B cell (primary cell): ENCODE measurements around the gene VCPKMT. TPM values are rescaled to one million over a fixed set of nuclear protein-coding genes. Genes with fewer than 3 reads are reported as not detected.

ENCODE experiments used
- ATAC-seq: fragments of 200-7000 bp; cut with Tn5 transposase; one replicate; pipeline ENCODE4 v1.10.0; 2021; ENCODE audit warnings: low read depth, mild to moderate bottlenecking, moderate number of reproducible peaks, moderate library complexity
- CTCF ChIA-PET: fragments of 350-600 bp; sonication (Branson Sonifier 250); formaldehyde crosslinking; loops from one replicate; lab custom pipeline; 2021; ENCODE audit warnings: antibody characterized with exemption, inconsistent platforms; lab: Charles Lee
- POLR2A ChIA-PET: fragments of 350-600 bp; sonication (Branson Sonifier 250); formaldehyde crosslinking; loops from one replicate; lab custom pipeline; 2021; ENCODE audit warnings: antibody characterized with exemption; lab: Charles Lee
- DNase-seq: peaks from one replicate; pipeline ENCODE4 v3.0.0; 2013
- H2AFZ ChIP-seq: 2 replicates; pipeline ENCODE4 v1.6.1; 2012; ENCODE audit warnings: mild to moderate bottlenecking, low read depth, low read length; ENCODE audit not compliant: insufficient read depth, poor library complexity, severe bottlenecking
- H3K27ac ChIP-seq, 2 donors: 1 replicate in 1 of 2; 2 replicates in 1 of 2; pipeline ENCODE4 v1.5.1; 2012 to 2013; ENCODE audit warnings: low read length in 2 of 2, mild to moderate bottlenecking in 2 of 2, moderate library complexity in 1 of 2
- H3K27me3 ChIP-seq, 4 experiments: fragments of 200-600 bp in 1 of 4; sonication (generic) in 1 of 4; replicated peaks in 1 of 4; 1 replicate in 2 of 4; 2 replicates in 2 of 4; pipeline versions ENCODE4 v1.6.1 to v1.7.0; 2013 to 2016; ENCODE audit warnings: low read length in 3 of 4, mild to moderate bottlenecking in 2 of 4, mixed read lengths in 1 of 4, moderate library complexity in 1 of 4; ENCODE audit not compliant: insufficient read depth in 4 of 4, control insufficient read depth in 3 of 4; ENCODE audit errors: control extremely low read depth in 1 of 4
- H3K36me3 ChIP-seq, 2 experiments: replicated peaks in 1 of 2; 1 replicate in 1 of 2; 2 replicates in 1 of 2; pipeline versions ENCODE4 v1.6.1 to v1.7.1; 2013; ENCODE audit warnings: low read length in 1 of 2; ENCODE audit not compliant: insufficient read depth in 2 of 2, control insufficient read depth in 1 of 2; ENCODE audit errors: control extremely low read depth in 1 of 2, extremely low read depth in 1 of 2
- H3K4me1 ChIP-seq, 2 donors: fragments of 200-600 bp in 1 of 2; sonication (generic) in 1 of 2; 1 replicate in 1 of 2; 2 replicates in 1 of 2; pipeline versions ENCODE4 v1.5.1 to v1.6.1; 2013 to 2017; ENCODE audit warnings: low read length in 2 of 2; ENCODE audit not compliant: control insufficient read depth in 2 of 2, insufficient read depth in 2 of 2
- H3K4me2 ChIP-seq: replicated peaks from 2 replicates; pipeline ENCODE3; 2012; ENCODE audit warnings: mild to moderate bottlenecking, low read depth, low read length; ENCODE audit not compliant: poor library complexity, severe bottlenecking
- H3K4me3 ChIP-seq, 5 experiments: fragments of 200-600 bp in 1 of 5; sonication (generic) in 1 of 5; 1 replicate in 3 of 5; 2 replicates in 2 of 5; pipeline versions ENCODE4 v1.5.1 to v1.7.0; 2011 to 2016; ENCODE audit warnings: low read length in 4 of 5, mild to moderate bottlenecking in 4 of 5, low read depth in 2 of 5, control low read depth in 1 of 5, moderate library complexity in 1 of 5; ENCODE audit not compliant: insufficient read depth in 1 of 5; ENCODE audit errors: control extremely low read depth in 1 of 5, extremely low read depth in 1 of 5
- H3K79me2 ChIP-seq: fragments of 200-600 bp; sonication (generic); one replicate; pipeline ENCODE4 v1.6.0; 2016; ENCODE audit warnings: low read length; ENCODE audit not compliant: control insufficient read depth, insufficient read depth
- H3K9ac ChIP-seq: fragments of 200-600 bp; sonication (generic); 2 replicates; pipeline ENCODE4 v1.6.1; 2017; ENCODE audit warnings: mild to moderate bottlenecking, low read length, moderate library complexity
- H3K9me3 ChIP-seq, 3 donors: one replicate each; pipeline versions ENCODE4 v1.6.1 to v1.7.1; 2013; ENCODE audit warnings: low read length in 2 of 3; ENCODE audit not compliant: control insufficient read depth in 2 of 3, insufficient read depth in 1 of 3; ENCODE audit errors: control extremely low read depth in 1 of 3
- H4K20me1 ChIP-seq: 2 replicates; pipeline ENCODE4 v1.6.0; 2012; ENCODE audit warnings: mild to moderate bottlenecking, low read length; ENCODE audit not compliant: insufficient read depth, control insufficient read depth, poor library complexity, severe bottlenecking
- H3K27ac Mint-ChIP-seq: one replicate; pipeline ENCODE4 v1.8.0; 2021; ENCODE audit warnings: mixed read lengths
- H3K27me3 Mint-ChIP-seq: one replicate; pipeline ENCODE4 v1.8.0; 2021; ENCODE audit warnings: mixed read lengths
- H3K4me1 Mint-ChIP-seq: one replicate; pipeline ENCODE4 v1.8.0; 2021; ENCODE audit warnings: mixed read lengths
- H3K4me3 Mint-ChIP-seq: one replicate; pipeline ENCODE4 v1.8.0; 2021; ENCODE audit warnings: mixed read lengths
- H3K9me3 Mint-ChIP-seq: one replicate; pipeline ENCODE4 v1.8.0; 2022; ENCODE audit warnings: mixed read lengths; ENCODE audit not compliant: insufficient read depth
- CTCF ChIP-seq: fragments of 200-600 bp; IDR thresholded peaks from one replicate; pipeline ENCODE4 v1.8.0; 2022; ENCODE audit warnings: antibody characterized with exemption, mild to moderate bottlenecking
- EZH2 ChIP-seq: IDR thresholded peaks from 2 replicates; pipeline ENCODE4 v1.6.1; 2012; ENCODE audit warnings: borderline replicate concordance, low read depth, mild to moderate bottlenecking, moderate library complexity, low read length; ENCODE audit not compliant: insufficient read depth, poor library complexity, severe bottlenecking
- WGBS: methylation state at CpG from one replicate; pipeline ENCODE4 v1.1.5; 2013; ENCODE audit warnings: missing lambda C conversion rate; ENCODE audit not compliant: insufficient coverage; 5-methylcytosine and 5-hydroxymethylcytosine counted together
- intact Hi-C: fragments of 100-400 bp; cut with micrococcal nuclease; formaldehyde crosslinking; loops from one replicate; pipeline ENCODE4 v1.10.0; 2022
- polyA plus RNA-seq: library from polyadenylated mRNA; depleted of rRNA; stranded (reverse); fragments of >200 nt; gene quantifications from 2 replicates; pipeline ENCODE4 v1.2.3, GENCODE V29; 2012
- total RNA-seq, 2 donors: library from RNA; stranded (reverse); fragments of 120-200 nt in 1 of 2; gene quantifications; 1 replicate in 1 of 2; 2 replicates in 1 of 2; pipeline versions ENCODE4 v1.2.3 to v1.2.4, GENCODE V29; 2013 to 2022

VCPKMT gene
- total and polyA plus RNA-seq, 2 donors (not counting 1 experiment from before 2014, with no cell fraction given), result 27.1 to 40.3 TPM

- Mint-ChIP-seq H3K4me3 (peak overlapping the region; percentile 44), H3K4me1 (peaks cover 80% of the 10 kb centered on the region), H3K27ac (peak overlapping the region; percentile 87), H3K9me3 (no peaks in the 10 kb centered on the region), H3K27me3 (no peaks in the 10 kb centered on the region)
- peaks cover 0 to 17% of the 10 kb centered on the region in 2 experiments for H3K36me3 ChIP-seq
- no peak overlapping the region for H3K9ac ChIP-seq
- TF ChIP-seq EZH2 (no peak), CTCF (no peak)
- ATAC-seq (no peak), DNase-seq (no peak)
- H3K4me2 ChIP-seq, result peak overlapping the region; percentile 51
- no peaks in the 10 kb centered on the region for H3K9me3 ChIP-seq
- H3K27ac ChIP-seq, result peak overlapping the region; percentile 30 to 70
- WGBS, result 90% methylated on average over 2 of the region's 6 CpGs
- H4K20me1 ChIP-seq, result no peaks in the 10 kb centered on the region
- CTCF ChIA-PET, result interaction anchor here (1.1 to 9.2 kb wide), 5 partner anchors 12 to 240 kb away, joined by 3 to 70 read pairs (median 5); partner anchors contain the start of gene NEMF
- intact Hi-C loops, result no loop called here
- POLR2A ChIA-PET, result interaction anchor here (0.5 to 1.6 kb wide), 7 partner anchors 8 to 229 kb away, joined by 3 to 5 read pairs (median 4); no protein-coding TSS in a partner anchor
- H3K4me1 ChIP-seq, result peaks cover 78 to 83% of the 10 kb centered on the region in 2 donors
- H3K4me3 ChIP-seq, result no peak overlapping the region
- H3K27me3 ChIP-seq, result no peaks in the 10 kb centered on the region
- peaks cover 94% of the 10 kb centered on the region for H3K79me2 ChIP-seq
- no peak overlapping the region for H2AFZ ChIP-seq
Observed at GRCh38 chr14:50092006-50092555, 24.3 kb downstream of the VCPKMT start.
